HG03439 (cell line): ENCODE results near the gene OR13C9.
"Not testable (repeated sequence)": the region's sequence is repeated elsewhere in the genome, so short reads cannot be mapped to it uniquely, and the experiment has no call there.

Experiments
- ATAC-seq: cut with Tn5 transposase; IDR thresholded peaks from one replicate; pipeline ENCODE4 v1.9.1; 2021; ENCODE audit warnings: mild to moderate bottlenecking, moderate library complexity; ENCODE audit not compliant: unreplicated experiment

OR13C9 gene

GRCh38 chr9:104618104-104618503 is at the start of gene OR13C9:
Gene OR13C9 (minus strand): TSS chr9:104618204. CDS start chr9:104618204, 0 bp downstream.
- ATAC-seq: no peak

GRCh38 chr9:104658496-104659195 is 40.6 kb upstream of the OR13C9 start:
- ATAC-seq: no peak

GRCh38 chr9:104635456-104635855 is 17.5 kb upstream of the OR13C9 start:
- no peak for ATAC-seq

GRCh38 chr9:104633976-104634520 is 16.0 kb upstream of the OR13C9 start:
- ATAC-seq: no peak

GRCh38 chr9:104625964-104626363 is 8.0 kb upstream of the OR13C9 start:
- ATAC-seq: not testable (repeated sequence)

- ATAC-seq: no peak
Observed at GRCh38 chr9:104617418-104617817, 586 bp downstream of the OR13C9 start.

- no peak for ATAC-seq
Observed at GRCh38 chr9:104611213-104611612, 6.8 kb downstream of the OR13C9 start.

GRCh38 chr9:104608336-104608735 is 9.7 kb downstream of the OR13C9 start:
- ATAC-seq: no peak

- no peak for ATAC-seq
Observed at GRCh38 chr9:104606152-104606551, 11.9 kb downstream of the OR13C9 start.

GRCh38 chr9:104605527-104605926 is 12.5 kb downstream of the OR13C9 start, which contains the start of gene OR13C2:
Gene OR13C2 (minus strand): TSS chr9:104605627. CDS start chr9:104605627, 0 bp downstream.
- not testable (repeated sequence) for ATAC-seq

- no peak for ATAC-seq
Observed at GRCh38 chr9:104604801-104605200, 13.2 kb downstream of the OR13C9 start.

GRCh38 chr9:104599313-104599712 is 18.7 kb downstream of the OR13C9 start, which contains the start of gene OR13C5:
Gene OR13C5 (minus strand): TSS chr9:104599413. CDS start chr9:104599413, 0 bp downstream.
- not testable (repeated sequence) for ATAC-seq

GRCh38 chr9:104598749-104599148 is 19.3 kb downstream of the OR13C9 start:
- ATAC-seq: not testable (repeated sequence)

GRCh38 chr9:104589626-104590025 is 28.4 kb downstream of the OR13C9 start:
- ATAC-seq: no peak

- ATAC-seq: no peak
Observed at GRCh38 chr9:104586496-104587180, 31.4 kb downstream of the OR13C9 start.

GRCh38 chr9:104580562-104580961 is 37.4 kb downstream of the OR13C9 start:
- ATAC-seq: no peak

- no peak for ATAC-seq
Observed at GRCh38 chr9:104577263-104577662, 40.7 kb downstream of the OR13C9 start.

GRCh38 chr9:104575456-104575855 is 42.5 kb downstream of the OR13C9 start:
- no peak for ATAC-seq

- no peak for ATAC-seq
Observed at GRCh38 chr9:104572612-104573011, 45.4 kb downstream of the OR13C9 start.

GRCh38 chr9:104568868-104569267 is 49.1 kb downstream of the OR13C9 start, which contains the start of gene OR13C8:
Gene OR13C8 (plus strand): TSS chr9:104569168. CDS start chr9:104569168, 0 bp downstream.
- no peak for ATAC-seq
